ENCODE data around the gene CLSTN2.

GRCh38 chr3:140094487-140094886 lies 159.5 kb downstream of the CLSTN2 start:
- no peak for TF ChIP-seq SIN3A (IDR thresholded peaks at IDR 0.05; ENCODE audit: borderline replicate concordance, insufficient read depth, low read length)
- TF ChIP-seq REST (IDR thresholded peaks at IDR 0.05; ENCODE audit: insufficient read depth in 1 of 2, low read depth in 2 of 2, low read length in 2 of 2): no peak
